ENCODE data around the gene RASL10A.

RASL10A gene

GRCh38 chr22:29301716-29302401, 13.6 kb downstream of the RASL10A start:
- DNase-seq, result no peak

- DNase-seq, result no peak
Measured at GRCh38 chr22:29300807-29301601, 14.5 kb downstream of the RASL10A start.

GRCh38 chr22:29300467-29300806, 15.1 kb downstream of the RASL10A start:
- no peak for DNase-seq

GRCh38 chr22:29299136-29299900, 16.2 kb downstream of the RASL10A start:
- DNase-seq, result no peak

GRCh38 chr22:29298641-29299040, 16.9 kb downstream of the RASL10A start:
- DNase-seq, result no peak

- no peak for DNase-seq
Measured at GRCh38 chr22:29292379-29292778, 23.1 kb downstream of the RASL10A start.

GRCh38 chr22:29291215-29291614, 24.3 kb downstream of the RASL10A start:
- DNase-seq, result no peak

GRCh38 chr22:29290061-29290460, 25.4 kb downstream of the RASL10A start:
- DNase-seq, result no peak

- no peak for DNase-seq
Measured at GRCh38 chr22:29288837-29289236, 26.7 kb downstream of the RASL10A start.

- no peak for DNase-seq
Measured at GRCh38 chr22:29284196-29284595, 31.3 kb downstream of the RASL10A start.

GRCh38 chr22:29277927-29278326, 37.6 kb downstream of the RASL10A start:
- no peak for DNase-seq

GRCh38 chr22:29275819-29276565, 39.5 kb downstream of the RASL10A start:
- no peak for DNase-seq

GRCh38 chr22:29275167-29275566, 40.3 kb downstream of the RASL10A start:
- no peak for DNase-seq

- no peak for DNase-seq
Measured at GRCh38 chr22:29272624-29273023, 42.9 kb downstream of the RASL10A start.

GRCh38 chr22:29270475-29271271, 44.8 kb downstream of the RASL10A start:
- DNase-seq, result no peak

GRCh38 chr22:29269731-29270474, 45.6 kb downstream of the RASL10A start:
- DNase-seq, result no peak

GRCh38 chr22:29269230-29269604, 46.3 kb downstream of the RASL10A start:
- DNase-seq, result no peak

GRCh38 chr22:29268511-29269229, 46.8 kb downstream of the RASL10A start:
- DNase-seq, result peak; percentile 57

- DNase-seq, result peak; percentile 91
Measured at GRCh38 chr22:29267858-29268510, 47.5 kb downstream of the RASL10A start, which contains the start of the genes EWSR1 and RHBDD3. TSS of gene EWSR1 (plus strand) at chr22:29268268. CDS start at chr22:29268337, 69 bp downstream. TSS of gene RHBDD3 (minus strand) at chr22:29267981. CDS start at chr22:29265626, 2,355 bp downstream.

- DNase-seq, result no peak
Measured at GRCh38 chr22:29267462-29267857, 48.0 kb downstream of the RASL10A start.
